ENCODE data around the gene FAM120B. TPM values are rescaled to one million over a fixed set of nuclear protein-coding genes. Genes with fewer than 3 reads are reported as not detected.

FAM120B gene
- total and polyA plus RNA-seq, 2 experiments from 2014 or later = 7.2 to 16.7 TPM

DNA sequence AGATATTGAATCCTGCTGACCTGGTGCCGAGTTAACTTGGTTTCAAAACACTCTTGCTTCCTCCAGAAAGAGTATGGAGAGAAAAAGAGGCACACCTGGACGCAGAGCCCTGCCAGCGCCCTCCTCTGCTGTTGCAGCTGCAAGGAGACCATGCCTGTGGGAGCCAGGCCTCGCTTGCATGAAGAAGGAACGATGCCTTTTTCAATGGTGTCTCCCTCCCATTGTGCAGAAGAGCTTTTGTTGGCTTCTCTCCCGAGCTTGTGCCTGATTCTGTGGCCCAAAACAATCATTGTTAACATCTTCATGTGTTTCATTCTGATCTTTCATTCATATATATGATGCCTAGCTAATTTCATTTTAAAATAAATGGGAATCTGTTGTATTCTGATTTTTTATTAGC, 98.1 kb downstream of the FAM120B start (continued):
- TF ChIP-seq REST (IDR thresholded peaks at IDR 0.05; ENCODE audit: unreplicated experiment) = no peak
- no peak for TF ChIP-seq ETS1 (IDR thresholded peaks at IDR 0.05)
- no peak for TF ChIP-seq EZH2 (IDR thresholded peaks at IDR 0.05; ENCODE audit: low read depth, unreplicated experiment)
- no peak for TF ChIP-seq POLR2AphosphoS5 (IDR thresholded peaks at IDR 0.05; ENCODE audit: low read depth)
- TF ChIP-seq ZNF114 (CRISPR knock-in tag; IDR thresholded peaks at IDR 0.05) = no peak
- no peak for TF ChIP-seq STAT1 (IDR thresholded peaks at IDR 0.05; ENCODE audit: unreplicated experiment)

DNA sequence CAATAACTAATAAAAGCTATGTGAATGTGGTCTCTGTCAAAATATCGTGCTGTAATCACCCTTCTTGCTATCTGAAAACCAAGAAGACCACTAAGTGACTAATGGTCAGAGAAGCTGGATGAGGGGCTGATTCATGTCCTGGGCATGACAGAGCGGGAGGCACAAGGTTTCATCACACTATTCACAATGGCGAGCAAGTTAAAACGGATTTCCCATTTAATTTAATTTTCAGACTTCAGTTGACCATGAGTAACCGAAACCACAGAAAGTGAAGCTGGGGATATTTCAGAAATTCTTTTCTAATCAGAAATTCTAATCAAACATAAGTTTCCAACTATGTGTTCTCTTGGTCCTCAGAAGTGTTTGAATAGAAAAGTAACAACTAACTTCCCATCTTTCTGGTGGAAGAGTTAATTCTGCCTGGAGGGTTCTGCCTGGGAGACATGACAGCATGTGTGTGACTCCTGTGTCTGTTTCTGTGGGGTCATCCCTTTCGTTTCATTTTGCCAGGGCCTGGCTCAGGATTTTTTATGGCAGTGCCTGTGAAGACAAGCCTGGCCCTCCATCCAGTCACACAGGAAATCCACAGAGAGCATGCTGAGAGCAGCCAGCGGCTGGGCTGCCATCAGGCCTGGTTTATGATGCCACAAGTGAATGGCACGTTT, 98.9 kb downstream of the FAM120B start:
- H3K4me2 ChIP-seq = no peak overlapping the region
- H2AFZ ChIP-seq = no peak overlapping the region
- 0 out of 2 replicates have a peak, but pooled peaks cover 5% of the 10 kb centered on the region for H4K20me1 ChIP-seq (replicated peaks; ENCODE audit: insufficient read depth)
- H3K27me3 ChIP-seq (ENCODE audit: insufficient read depth) = no peaks in the 10 kb centered on the region
- Mint-ChIP-seq H3K36me3 (ENCODE audit: low read depth) (peaks cover 20% of the 10 kb centered on the region), H3K4me1 (peaks cover 33% of the 10 kb centered on the region), H3K9me3 (no peaks in the 10 kb centered on the region; the same call in 2 of the 3 replicates), H3K27me3 (ENCODE audit: insufficient read depth, low read depth, poor library complexity) (peaks cover 14% of the 10 kb centered on the region), H3K4me3 (no peak overlapping the region), H3K27ac (no peak overlapping the region)
- DNase-seq (ENCODE audit: low spot score) = no peak
- H3K4me1 ChIP-seq (ENCODE audit: insufficient read depth) = peaks cover 16% of the 10 kb centered on the region
- no peaks in the 10 kb centered on the region for H3F3A ChIP-seq (replicated peaks; ENCODE audit: low read depth)
- H3K36me3 ChIP-seq (ENCODE audit: insufficient read depth) = no peaks in the 10 kb centered on the region
- no peak overlapping the region for H3K27ac ChIP-seq (ENCODE audit: low read depth)
- no peak for ATAC-seq
- H3K9me2 ChIP-seq (ENCODE audit: insufficient read depth) = 0 out of 2 replicates have a peak, but pooled peaks cover 3% of the 10 kb centered on the region
- no peaks in the 10 kb centered on the region for H3K79me2 ChIP-seq (replicated peaks; ENCODE audit: insufficient read depth)
- no peak overlapping the region for H3K4me3 ChIP-seq
- TF ChIP-seq STAT1 (IDR thresholded peaks at IDR 0.05; ENCODE audit: unreplicated experiment) (no peak), ZNF331 (CRISPR knock-in tag; IDR thresholded peaks at IDR 0.05; ENCODE audit: low read depth) (no peak), EZH2phosphoT487 (IDR thresholded peaks at IDR 0.05; ENCODE audit: unreplicated experiment) (no peak), REST (IDR thresholded peaks at IDR 0.05; ENCODE audit: unreplicated experiment) (no peak), ETS1 (IDR thresholded peaks at IDR 0.05) (no peak), NANOG (IDR thresholded peaks at IDR 0.05; ENCODE audit: borderline replicate concordance) (no peak), POLR2AphosphoS5 (IDR thresholded peaks at IDR 0.05; ENCODE audit: low read depth) (no peak), ZNF114 (CRISPR knock-in tag; IDR thresholded peaks at IDR 0.05) (no peak), JUNB (IDR thresholded peaks at IDR 0.05; ENCODE audit: unreplicated experiment) (no peak), CREB1 (CRISPR knock-in tag; IDR thresholded peaks at IDR 0.05; ENCODE audit: low read depth) (no peak)
- TF ChIP-seq, protein P1, sequence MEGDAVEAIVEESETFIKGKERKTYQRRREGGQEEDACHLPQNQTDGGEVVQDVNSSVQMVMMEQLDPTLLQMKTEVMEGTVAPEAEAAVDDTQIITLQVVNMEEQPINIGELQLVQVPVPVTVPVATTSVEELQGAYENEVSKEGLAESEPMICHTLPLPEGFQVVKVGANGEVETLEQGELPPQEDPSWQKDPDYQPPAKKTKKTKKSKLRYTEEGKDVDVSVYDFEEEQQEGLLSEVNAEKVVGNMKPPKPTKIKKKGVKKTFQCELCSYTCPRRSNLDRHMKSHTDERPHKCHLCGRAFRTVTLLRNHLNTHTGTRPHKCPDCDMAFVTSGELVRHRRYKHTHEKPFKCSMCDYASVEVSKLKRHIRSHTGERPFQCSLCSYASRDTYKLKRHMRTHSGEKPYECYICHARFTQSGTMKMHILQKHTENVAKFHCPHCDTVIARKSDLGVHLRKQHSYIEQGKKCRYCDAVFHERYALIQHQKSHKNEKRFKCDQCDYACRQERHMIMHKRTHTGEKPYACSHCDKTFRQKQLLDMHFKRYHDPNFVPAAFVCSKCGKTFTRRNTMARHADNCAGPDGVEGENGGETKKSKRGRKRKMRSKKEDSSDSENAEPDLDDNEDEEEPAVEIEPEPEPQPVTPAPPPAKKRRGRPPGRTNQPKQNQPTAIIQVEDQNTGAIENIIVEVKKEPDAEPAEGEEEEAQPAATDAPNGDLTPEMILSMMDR (conservative IDR thresholded peaks at IDR 0.05; ENCODE audit: low read depth in 2 of 2) = no peak

Data from GM23338 (cell line).